Caco-2 (cell line): ENCODE results near the gene PDE4D. TPM values are rescaled to one million over a fixed set of nuclear protein-coding genes. Genes with fewer than 3 reads are reported as not detected.

Experiments
- BruUV-seq: library from RNA; stranded (reverse); fragments of 400-500 nt; replicated peaks from 2 replicates; lab custom pipeline; 2021; lab: Mats Ljungman, UMichigan
- CTCF ChIA-PET: fragments of 300-600 bp; sonication (Branson Sonifier 250); formaldehyde crosslinking; loops from one replicate; lab custom pipeline; 2022; ENCODE audit warnings: antibody characterized with exemption; lab: Charles Lee
- POLR2A ChIA-PET: fragments of 300-600 bp; sonication (Branson Sonifier 250); formaldehyde crosslinking; loops from one replicate; lab custom pipeline; 2022; ENCODE audit warnings: antibody characterized with exemption; lab: Charles Lee
- DNase-seq, 2 experiments: peaks; one replicate each; pipeline versions ENCODE4 v3.0.0 to v3.0.0-alpha.2; 2020 to 2022
- H3K27me3 ChIP-seq: replicated peaks from 2 replicates; pipeline ENCODE4 v1.6.0; 2011; ENCODE audit warnings: low read length; ENCODE audit not compliant: control insufficient read depth, insufficient read depth
- H3K36me3 ChIP-seq: 2 replicates; pipeline ENCODE4 v1.5.1; 2011; ENCODE audit warnings: low read length; ENCODE audit not compliant: control insufficient read depth, insufficient read depth
- H3K4me1 ChIP-seq: fragments of 250-450 bp; sonication (Bioruptor Pico); 2 replicates; pipeline ENCODE4 v1.5.1; 2020; ENCODE audit warnings: mild to moderate bottlenecking
- H3K4me3 ChIP-seq: 2 replicates; pipeline ENCODE4 v1.5.1; 2011; ENCODE audit warnings: low read depth, mild to moderate bottlenecking, control low read depth, low read length
- H3K9me3 ChIP-seq: fragments of 250-450 bp; sonication (Bioruptor Pico); 2 replicates; pipeline ENCODE4 v1.5.1; 2020; ENCODE audit warnings: mild to moderate bottlenecking, moderate library complexity
- H3K27ac Mint-ChIP-seq: one replicate; pipeline ENCODE4 v1.8.0; 2022; ENCODE audit warnings: mixed read lengths; ENCODE audit not compliant: unreplicated experiment
- H3K27me3 Mint-ChIP-seq: one replicate; pipeline ENCODE4 v1.8.0; 2022; ENCODE audit warnings: mixed read lengths; ENCODE audit not compliant: insufficient read depth, unreplicated experiment
- H3K36me3 Mint-ChIP-seq: one replicate; pipeline ENCODE4 v1.8.0; 2022; ENCODE audit warnings: mild to moderate bottlenecking, mixed read lengths; ENCODE audit not compliant: insufficient read depth, unreplicated experiment
- H3K4me1 Mint-ChIP-seq: one replicate; pipeline ENCODE4 v1.8.0; 2022; ENCODE audit warnings: low read depth, mixed read lengths; ENCODE audit not compliant: unreplicated experiment
- H3K4me3 Mint-ChIP-seq: one replicate; pipeline ENCODE4 v1.8.0; 2022; ENCODE audit warnings: mild to moderate bottlenecking, moderate library complexity, mixed read lengths; ENCODE audit not compliant: unreplicated experiment
- H3K9me3 Mint-ChIP-seq: one replicate; pipeline ENCODE4 v1.8.0; 2022; ENCODE audit warnings: mixed read lengths; ENCODE audit not compliant: unreplicated experiment
- intact Hi-C: fragments of 100-400 bp; cut with micrococcal nuclease; formaldehyde crosslinking; loops from one replicate; pipeline ENCODE4 v1.10.0; 2022; ENCODE audit not compliant: unreplicated experiment
- total RNA-seq: library from RNA; stranded (reverse); gene quantifications from 2 replicates; pipeline ENCODE4 v1.2.3, GENCODE V29; 2022
- TF ChIP-seq, protein P1 (sequence below), 2 experiments: fragments of 200-600 bp in 1 of 2; IDR thresholded peaks; 1 replicate in 1 of 2; 2 replicates in 1 of 2; pipeline versions ENCODE4 v1.5.1 to v1.8.0; 2011 to 2022; ENCODE audit warnings: antibody characterized with exemption in 1 of 2, control low read depth in 1 of 2, inconsistent platforms in 1 of 2, low read depth in 1 of 2, low read length in 1 of 2, mild to moderate bottlenecking in 1 of 2, moderate library complexity in 1 of 2; ENCODE audit not compliant: insufficient read depth in 1 of 2, severe bottlenecking in 1 of 2, unreplicated experiment in 1 of 2

PDE4D gene
- total RNA-seq, 1 experiment from 2014 or later, result 89.8 TPM

DNA sequence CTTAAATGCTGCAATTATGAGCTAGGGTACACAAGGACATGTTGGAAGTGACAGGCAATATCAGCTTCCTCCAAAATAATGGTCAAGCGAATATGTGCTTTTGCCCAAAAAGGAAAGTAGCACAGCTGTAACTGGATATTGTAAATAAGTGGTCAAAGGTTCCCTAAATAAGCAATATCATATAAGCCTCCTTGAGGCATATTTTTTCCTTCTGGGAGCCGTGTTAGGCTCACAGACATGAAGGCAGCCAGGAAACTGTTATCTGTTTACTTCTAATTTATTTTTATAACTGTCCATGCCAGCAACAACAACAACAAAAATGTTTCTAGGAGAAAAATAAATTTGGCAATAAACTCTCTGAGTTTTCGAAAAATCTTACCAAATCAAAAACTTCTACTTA is 648.3 kb downstream of the PDE4D start:
- Histone ChIP-seq H3K4me3 (no peak overlapping the region), H3K9me3 (no peaks in the 10 kb centered on the region), H3K36me3 (no peaks in the 10 kb centered on the region), H3K4me1 (0 out of 2 replicates have a peak, but pooled peaks cover 11% of the 10 kb centered on the region), H3K27me3 (no peaks in the 10 kb centered on the region)
- POLR2A ChIA-PET, result no interaction called here
- intact Hi-C loops, result no loop called here
- TF ChIP-seq, protein P1, sequence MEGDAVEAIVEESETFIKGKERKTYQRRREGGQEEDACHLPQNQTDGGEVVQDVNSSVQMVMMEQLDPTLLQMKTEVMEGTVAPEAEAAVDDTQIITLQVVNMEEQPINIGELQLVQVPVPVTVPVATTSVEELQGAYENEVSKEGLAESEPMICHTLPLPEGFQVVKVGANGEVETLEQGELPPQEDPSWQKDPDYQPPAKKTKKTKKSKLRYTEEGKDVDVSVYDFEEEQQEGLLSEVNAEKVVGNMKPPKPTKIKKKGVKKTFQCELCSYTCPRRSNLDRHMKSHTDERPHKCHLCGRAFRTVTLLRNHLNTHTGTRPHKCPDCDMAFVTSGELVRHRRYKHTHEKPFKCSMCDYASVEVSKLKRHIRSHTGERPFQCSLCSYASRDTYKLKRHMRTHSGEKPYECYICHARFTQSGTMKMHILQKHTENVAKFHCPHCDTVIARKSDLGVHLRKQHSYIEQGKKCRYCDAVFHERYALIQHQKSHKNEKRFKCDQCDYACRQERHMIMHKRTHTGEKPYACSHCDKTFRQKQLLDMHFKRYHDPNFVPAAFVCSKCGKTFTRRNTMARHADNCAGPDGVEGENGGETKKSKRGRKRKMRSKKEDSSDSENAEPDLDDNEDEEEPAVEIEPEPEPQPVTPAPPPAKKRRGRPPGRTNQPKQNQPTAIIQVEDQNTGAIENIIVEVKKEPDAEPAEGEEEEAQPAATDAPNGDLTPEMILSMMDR (IDR thresholded peaks at IDR 0.05; ENCODE audit: insufficient read depth in 1 of 2, low read depth in 1 of 2, low read length in 1 of 2, severe bottlenecking in 1 of 2, unreplicated experiment in 1 of 2), result no peak
- Mint-ChIP-seq H3K27me3 (no peaks in the 10 kb centered on the region), H3K36me3 (no peaks in the 10 kb centered on the region), H3K4me3 (no peak overlapping the region), H3K27ac (no peak overlapping the region), H3K4me1 (no peaks in the 10 kb centered on the region), H3K9me3 (no peaks in the 10 kb centered on the region)
- CTCF ChIA-PET, result no interaction called here
- DNase-seq, result no peak
- no TSS peak for BruUV-seq

DNA sequence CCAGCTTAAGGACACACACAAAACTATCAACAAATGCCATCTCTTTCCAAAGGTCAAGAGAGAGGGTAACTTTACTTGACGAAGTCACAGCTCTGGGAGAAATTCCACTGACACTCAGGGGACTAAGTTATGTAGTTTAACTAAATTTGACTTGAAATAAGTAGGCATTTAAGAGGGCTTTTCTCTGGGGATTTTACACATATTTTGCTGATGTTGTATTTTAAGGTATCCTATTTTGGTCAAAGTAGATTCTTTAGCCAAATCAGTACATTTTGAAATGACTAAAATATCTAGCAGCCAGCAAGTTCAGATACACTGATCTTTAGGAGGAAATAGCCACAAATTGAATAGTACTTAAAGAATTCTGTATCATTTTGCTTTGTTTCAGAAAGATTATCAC is 652.0 kb downstream of the PDE4D start:
- DNase-seq, result no peak

DNA sequence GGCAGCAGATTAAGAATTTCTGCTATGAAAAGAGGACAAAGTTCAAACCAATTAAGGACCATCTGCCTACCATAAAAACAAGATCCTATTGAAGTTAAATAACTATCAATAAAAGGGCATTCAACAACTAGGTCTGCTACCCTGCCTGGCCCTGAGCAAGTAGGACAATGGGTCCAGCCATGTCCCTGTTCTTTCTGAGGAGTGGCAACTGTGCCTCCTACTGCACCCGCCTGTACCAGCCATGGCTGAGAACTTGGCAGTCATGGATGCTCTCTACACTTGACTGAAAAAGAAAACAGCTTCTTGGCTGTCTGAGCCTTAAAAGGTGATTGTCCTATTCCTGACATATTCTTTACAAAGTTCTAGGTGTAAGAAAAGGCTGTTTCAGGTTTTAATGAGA is 652.4 kb downstream of the PDE4D start:
- no TSS peak for BruUV-seq
- TF ChIP-seq, protein P1 (IDR thresholded peaks at IDR 0.05; ENCODE audit: insufficient read depth in 1 of 2, low read depth in 1 of 2, low read length in 1 of 2, severe bottlenecking in 1 of 2, unreplicated experiment in 1 of 2), result no peak
- no peaks in the 10 kb centered on the region for H3K9me3 ChIP-seq
- DNase-seq, result no peak
- intact Hi-C loops, result no loop called here
- H3K27ac Mint-ChIP-seq, result no peak overlapping the region
- peaks cover 28% of the 10 kb centered on the region for H3K4me1 ChIP-seq
- H3K27me3 ChIP-seq, result no peaks in the 10 kb centered on the region
- no peaks in the 10 kb centered on the region for H3K36me3 Mint-ChIP-seq
- H3K4me3 Mint-ChIP-seq, result no peak overlapping the region
- H3K4me3 ChIP-seq, result no peak overlapping the region
- H3K4me1 Mint-ChIP-seq, result peaks cover 29% of the 10 kb centered on the region
- CTCF ChIA-PET, result no interaction called here
- POLR2A ChIA-PET, result no interaction called here
- H3K36me3 ChIP-seq, result no peaks in the 10 kb centered on the region
- no peaks in the 10 kb centered on the region for H3K27me3 Mint-ChIP-seq
- H3K9me3 Mint-ChIP-seq, result no peaks in the 10 kb centered on the region

More for the DNA sequence above, 652.0 kb downstream of the PDE4D start:
- POLR2A ChIA-PET, result no interaction called here
- Histone ChIP-seq H3K36me3 (no peaks in the 10 kb centered on the region), H3K4me3 (no peak overlapping the region), H3K4me1 (peaks cover 27% of the 10 kb centered on the region), H3K9me3 (no peaks in the 10 kb centered on the region), H3K27me3 (no peaks in the 10 kb centered on the region)
- Mint-ChIP-seq H3K27ac (no peak overlapping the region), H3K36me3 (no peaks in the 10 kb centered on the region), H3K4me3 (no peak overlapping the region), H3K4me1 (peaks cover 26% of the 10 kb centered on the region), H3K9me3 (no peaks in the 10 kb centered on the region), H3K27me3 (no peaks in the 10 kb centered on the region)
- no TSS peak for BruUV-seq
- CTCF ChIA-PET, result no interaction called here
- TF ChIP-seq, protein P1 (IDR thresholded peaks at IDR 0.05; ENCODE audit: insufficient read depth in 1 of 2, low read depth in 1 of 2, low read length in 1 of 2, severe bottlenecking in 1 of 2, unreplicated experiment in 1 of 2), result no peak
- intact Hi-C loops, result no loop called here
